Stimulated activated CD8-positive, alpha-beta memory T cell treated with anti-CD3 and anti-CD28 coated beads, Interleukin-7, amount 100 ng/mL, for 48 hours (primary cell): Measurements from ENCODE around the gene LHFPL2.

Experiments used
- DNase-seq, 2 donors: peaks; one replicate each; pipeline ENCODE4 v3.0.0-alpha.2; 2020; ENCODE audit warnings: low read depth in 1 of 2; ENCODE audit errors: extremely low read depth in 1 of 2

The LHFPL2 gene

GRCh38 chr5:78506261-78507024 is 142.1 kb downstream of the LHFPL2 start:
- no peak for DNase-seq

GRCh38 chr5:78505860-78506259 is 142.7 kb downstream of the LHFPL2 start:
- no peak for DNase-seq

- no peak for DNase-seq
These were observed 143.6 kb downstream of the LHFPL2 start for GRCh38 chr5:78504704-78505677.

GRCh38 chr5:78503958-78504653 is 144.5 kb downstream of the LHFPL2 start:
- no peak for DNase-seq

GRCh38 chr5:78501411-78502352 is 146.9 kb downstream of the LHFPL2 start:
- DNase-seq = no peak

GRCh38 chr5:78500871-78501270 is 147.7 kb downstream of the LHFPL2 start:
- no peak for DNase-seq

GRCh38 chr5:78500028-78500427 is 148.5 kb downstream of the LHFPL2 start:
- no peak for DNase-seq

- no peak for DNase-seq
These were observed 149.1 kb downstream of the LHFPL2 start for GRCh38 chr5:78499485-78499884.

- no peak for DNase-seq
These were observed 150.7 kb downstream of the LHFPL2 start for GRCh38 chr5:78497573-78498533.

- DNase-seq = no peak
These were observed 152.2 kb downstream of the LHFPL2 start for GRCh38 chr5:78496373-78496772.

GRCh38 chr5:78495800-78496199 is 152.8 kb downstream of the LHFPL2 start:
- no peak for DNase-seq

GRCh38 chr5:78492650-78493049 is 155.9 kb downstream of the LHFPL2 start:
- DNase-seq = no peak

GRCh38 chr5:78492224-78492623 is 156.3 kb downstream of the LHFPL2 start:
- DNase-seq = no peak

GRCh38 chr5:78490709-78491485 is 157.7 kb downstream of the LHFPL2 start:
- no peak for DNase-seq

- DNase-seq = no peak
These were observed 160.7 kb downstream of the LHFPL2 start for GRCh38 chr5:78487846-78488245.

- DNase-seq = no peak
These were observed 162.4 kb downstream of the LHFPL2 start for GRCh38 chr5:78486218-78486617.

GRCh38 chr5:78483809-78484521 is 164.6 kb downstream of the LHFPL2 start:
- DNase-seq = no peak

- DNase-seq = no peak
These were observed 165.6 kb downstream of the LHFPL2 start for GRCh38 chr5:78482948-78483347.
